Naive thymus-derived CD8-positive, alpha-beta T cell (primary cell): ENCODE data around the gene AMPD3. TPM values are rescaled to one million over a fixed set of nuclear protein-coding genes. Genes with fewer than 3 reads are reported as not detected.

Experiments
- polyA plus RNA-seq, 3 donors: library from polyadenylated mRNA; unstranded; fragments of 300-500 nt; fragmentation: Illumina TruSeq; gene quantifications; one replicate each; pipeline ENCODE4 v1.2.3, GENCODE V29; 2021
- total RNA-seq, 8 experiments: library from RNA in 2 of 8; stranded (reverse) in 2 of 8; gene quantifications; one replicate each; pipeline ENCODE4 v1.2.3 and lab custom pipeline; 2021 to 2026

The AMPD3 gene
- total and polyA plus RNA-seq, 5 experiments from 2014 or later = 4.3 to 28.0 (median 14.2) TPM

Other genes with a start within 250 kb of the AMPD3 start
- gene SBF2, start 161.0 kb upstream of the AMPD3 start, total RNA-seq = 10 to 100 TPM; 14.2 to 14.6 TPM
- 1 to 10 TPM; 2.0 to 4.9 (median 4.1) TPM for gene SBF2, start 161.0 kb upstream of the AMPD3 start, polyA plus RNA-seq
- under 1 TPM; 0.77 to 0.91 TPM for gene ADM, start 150.2 kb upstream of the AMPD3 start, total RNA-seq
- gene ADM, start 150.2 kb upstream of the AMPD3 start, polyA plus RNA-seq = under 1 TPM in 1 of 3 donors, not detected in 2; 0.15 TPM
- gene RNF141, start 85.9 kb downstream of the AMPD3 start, total RNA-seq = 10 to 100 TPM; 18.8 to 19.3 TPM
- 10 to 100 TPM; 20.5 to 22.9 (median 22.8) TPM for gene RNF141, start 85.9 kb downstream of the AMPD3 start, polyA plus RNA-seq
- gene LYVE1, start 113.4 kb downstream of the AMPD3 start, total RNA-seq = not detected
- not detected for gene LYVE1, start 113.4 kb downstream of the AMPD3 start, polyA plus RNA-seq
- gene IRAG1, start 238.5 kb downstream of the AMPD3 start, total RNA-seq = not detected
- gene IRAG1, start 238.5 kb downstream of the AMPD3 start, polyA plus RNA-seq = not detected